ENCODE results near the gene LMO1.

The LMO1 gene

DNA sequence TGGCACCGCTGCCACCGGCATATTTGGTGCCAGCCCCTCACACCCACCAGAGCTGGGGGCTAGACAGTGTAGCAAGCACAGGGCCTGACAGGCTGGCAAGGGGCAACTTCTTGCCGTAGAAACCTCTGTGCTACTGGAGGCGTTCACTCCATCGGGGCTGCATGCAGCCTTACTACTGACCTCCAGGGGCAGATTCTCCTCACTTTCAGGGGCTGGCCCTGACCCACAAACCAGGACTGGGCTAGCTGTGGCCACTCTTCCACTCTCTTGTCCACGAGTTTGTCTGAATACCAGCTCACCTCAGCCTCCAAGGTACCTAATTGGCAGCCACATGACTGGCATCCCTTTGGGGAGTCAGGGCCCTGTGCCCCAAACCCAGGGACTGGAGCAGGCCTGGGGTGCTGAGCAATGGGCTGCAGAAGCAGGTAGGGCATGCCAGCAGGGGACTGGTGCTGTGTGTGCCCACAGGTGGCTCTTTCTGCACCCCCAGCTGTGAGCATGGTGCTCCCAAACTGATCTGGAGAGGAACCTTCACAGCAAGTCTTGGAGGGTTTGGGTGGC, 2.1 kb upstream of the LMO1 start:
- Histone ChIP-seq H3K27ac (ENCODE audit: low read depth, low read length) (no peak overlapping the region), H3K4me2 (ENCODE audit: low read length) (no peak overlapping the region), H3K9me3 (ENCODE audit: control insufficient read depth, insufficient read depth, low read length) (no peaks in the 10 kb centered on the region), H3F3A (ENCODE audit: control insufficient read depth, insufficient read depth) (no peaks in the 10 kb centered on the region), H4K20me1 (ENCODE audit: control insufficient read depth, insufficient read depth, low read depth, low read length) (no peaks in the 10 kb centered on the region), H3K36me3 (ENCODE audit: control insufficient read depth, low read length) (no peaks in the 10 kb centered on the region), H3K4me1 (ENCODE audit: control insufficient read depth, low read length) (peaks cover 7% of the 10 kb centered on the region; the same call in 1 of the 2 replicates), H3K27me3 (ENCODE audit: control insufficient read depth, low read length) (peaks cover 58% of the 10 kb centered on the region), H3K79me2 (ENCODE audit: control insufficient read depth, low read length) (no peaks in the 10 kb centered on the region), H3K9me2 (replicated peaks; ENCODE audit: control insufficient read depth, low read length) (no peaks in the 10 kb centered on the region), H3K4me3 (ENCODE audit: low read length) (no peak overlapping the region)
- TF ChIP-seq EZH2phosphoT487 (IDR thresholded peaks at IDR 0.05; ENCODE audit: borderline replicate concordance, low read length) = no peak
- TF ChIP-seq, protein P1, sequence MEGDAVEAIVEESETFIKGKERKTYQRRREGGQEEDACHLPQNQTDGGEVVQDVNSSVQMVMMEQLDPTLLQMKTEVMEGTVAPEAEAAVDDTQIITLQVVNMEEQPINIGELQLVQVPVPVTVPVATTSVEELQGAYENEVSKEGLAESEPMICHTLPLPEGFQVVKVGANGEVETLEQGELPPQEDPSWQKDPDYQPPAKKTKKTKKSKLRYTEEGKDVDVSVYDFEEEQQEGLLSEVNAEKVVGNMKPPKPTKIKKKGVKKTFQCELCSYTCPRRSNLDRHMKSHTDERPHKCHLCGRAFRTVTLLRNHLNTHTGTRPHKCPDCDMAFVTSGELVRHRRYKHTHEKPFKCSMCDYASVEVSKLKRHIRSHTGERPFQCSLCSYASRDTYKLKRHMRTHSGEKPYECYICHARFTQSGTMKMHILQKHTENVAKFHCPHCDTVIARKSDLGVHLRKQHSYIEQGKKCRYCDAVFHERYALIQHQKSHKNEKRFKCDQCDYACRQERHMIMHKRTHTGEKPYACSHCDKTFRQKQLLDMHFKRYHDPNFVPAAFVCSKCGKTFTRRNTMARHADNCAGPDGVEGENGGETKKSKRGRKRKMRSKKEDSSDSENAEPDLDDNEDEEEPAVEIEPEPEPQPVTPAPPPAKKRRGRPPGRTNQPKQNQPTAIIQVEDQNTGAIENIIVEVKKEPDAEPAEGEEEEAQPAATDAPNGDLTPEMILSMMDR (IDR thresholded peaks at IDR 0.05; ENCODE audit: low read depth, low read length, poor library complexity, severe bottlenecking) = no peak

DNA sequence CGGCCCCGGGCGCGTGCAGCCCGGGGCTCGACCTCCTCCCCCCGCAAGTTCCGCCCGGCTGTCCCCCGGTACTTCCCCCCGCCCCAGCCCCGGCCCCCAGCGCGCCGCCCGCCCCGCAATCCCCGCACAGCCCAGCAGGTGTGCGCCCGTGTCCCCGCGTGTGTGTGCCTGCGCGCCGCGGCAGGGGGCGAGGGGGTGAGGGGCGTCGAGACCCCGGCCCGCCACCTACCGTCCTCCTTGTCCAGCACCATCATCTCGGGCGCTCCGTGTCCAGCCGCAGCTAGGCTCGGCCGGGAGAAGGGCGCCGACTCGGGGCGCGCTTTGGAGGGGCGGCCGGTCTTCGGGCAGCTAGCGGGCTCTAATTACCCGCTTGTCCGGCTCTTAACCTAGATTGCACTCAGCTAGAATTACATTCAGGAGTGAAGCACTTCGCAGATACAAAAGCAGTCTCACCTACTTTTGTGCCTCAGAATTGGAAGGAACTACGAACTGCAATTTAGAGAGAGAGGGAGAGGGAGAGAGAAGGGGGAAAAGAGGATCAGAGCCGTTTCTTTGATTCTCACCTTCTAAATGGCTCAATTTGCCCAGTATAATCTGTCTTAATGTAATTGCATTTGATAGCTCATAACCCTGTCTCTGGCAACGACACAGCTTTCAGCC, 439 bp downstream of the LMO1 start:
- no peaks in the 10 kb centered on the region for H3K36me3 ChIP-seq (ENCODE audit: control insufficient read depth, low read length)
- H3K4me1 ChIP-seq (ENCODE audit: control insufficient read depth, low read length) = peaks cover 7% of the 10 kb centered on the region; the same call in 1 of the 2 replicates
- H3K9me3 ChIP-seq (ENCODE audit: control insufficient read depth, insufficient read depth, low read length) = no peaks in the 10 kb centered on the region
- H3F3A ChIP-seq (ENCODE audit: control insufficient read depth, insufficient read depth) = no peaks in the 10 kb centered on the region
- no peaks in the 10 kb centered on the region for H3K79me2 ChIP-seq (ENCODE audit: control insufficient read depth, low read length)
- H4K20me1 ChIP-seq (ENCODE audit: control insufficient read depth, insufficient read depth, low read depth, low read length) = no peaks in the 10 kb centered on the region
- TF ChIP-seq EZH2phosphoT487 (IDR thresholded peaks at IDR 0.05; ENCODE audit: borderline replicate concordance, low read length) = no peak
- TF ChIP-seq, protein P1 (IDR thresholded peaks at IDR 0.05; ENCODE audit: low read depth, low read length, poor library complexity, severe bottlenecking) = no peak
- H3K4me2 ChIP-seq (ENCODE audit: low read length) = peak overlapping the region; percentile 39
- H3K27me3 ChIP-seq (ENCODE audit: control insufficient read depth, low read length) = peaks cover 53% of the 10 kb centered on the region
- H3K9me2 ChIP-seq (replicated peaks; ENCODE audit: control insufficient read depth, low read length) = no peaks in the 10 kb centered on the region
- no peak overlapping the region for H3K27ac ChIP-seq (ENCODE audit: low read depth, low read length)
- H3K4me3 ChIP-seq (ENCODE audit: low read length) = no peak overlapping the region

DNA sequence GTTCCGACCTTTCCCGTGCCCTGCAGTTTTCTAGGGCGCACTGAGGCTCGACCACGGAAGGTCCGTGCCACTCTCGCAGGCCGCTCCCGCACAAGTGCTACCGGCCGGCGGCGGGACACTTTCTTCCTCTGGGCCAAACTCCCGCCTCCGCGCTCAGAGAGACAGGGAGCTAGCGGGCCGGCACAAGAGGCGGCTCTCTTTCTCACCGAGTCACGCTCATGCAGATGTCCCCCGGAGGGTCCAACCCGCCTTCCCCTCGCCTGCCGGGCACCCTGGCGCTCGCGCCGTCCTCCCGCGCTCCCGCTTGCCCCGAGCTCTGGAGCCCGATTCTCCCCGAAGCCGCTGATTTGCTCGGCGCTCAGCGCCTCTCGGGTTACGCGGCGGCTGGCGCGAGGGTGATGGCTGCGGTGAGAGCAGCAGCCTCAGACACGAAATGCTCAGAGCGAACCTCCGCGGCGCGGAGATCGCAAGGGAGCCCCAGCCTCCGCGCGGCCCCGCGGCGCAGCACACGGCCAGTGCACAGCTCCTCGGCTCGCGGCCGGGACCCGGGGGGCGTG, 1.0 kb downstream of the LMO1 start:
- Histone ChIP-seq H3K9me3 (ENCODE audit: control insufficient read depth, insufficient read depth, low read length) (no peaks in the 10 kb centered on the region), H4K20me1 (ENCODE audit: control insufficient read depth, insufficient read depth, low read depth, low read length) (no peaks in the 10 kb centered on the region), H3K9me2 (replicated peaks; ENCODE audit: control insufficient read depth, low read length) (no peaks in the 10 kb centered on the region), H3K79me2 (ENCODE audit: control insufficient read depth, low read length) (no peaks in the 10 kb centered on the region), H3K36me3 (ENCODE audit: control insufficient read depth, low read length) (no peaks in the 10 kb centered on the region), H3K4me2 (ENCODE audit: low read length) (peak overlapping the region; percentile 11), H3K27me3 (ENCODE audit: control insufficient read depth, low read length) (peaks cover 50% of the 10 kb centered on the region), H3K4me3 (ENCODE audit: low read length) (peak overlapping the region; percentile 10; the same call in 1 of the 2 replicates), H3F3A (ENCODE audit: control insufficient read depth, insufficient read depth) (no peaks in the 10 kb centered on the region), H3K27ac (ENCODE audit: low read depth, low read length) (no peak overlapping the region), H3K4me1 (ENCODE audit: control insufficient read depth, low read length) (peaks cover 7% of the 10 kb centered on the region; the same call in 1 of the 2 replicates)
- TF ChIP-seq, protein P1 (IDR thresholded peaks at IDR 0.05; ENCODE audit: low read depth, low read length, poor library complexity, severe bottlenecking) = no peak
- TF ChIP-seq EZH2phosphoT487 (IDR thresholded peaks at IDR 0.05; ENCODE audit: borderline replicate concordance, low read length) = peak; percentile 81; the same call in 1 of the 2 replicates
